ENCODE data around the gene SLC25A10.

GRCh38 chr17:81676906-81677305 is 35.2 kb upstream of the SLC25A10 start:
- TF ChIP-seq POLR2A (IDR thresholded peaks at IDR 0.05) (no peak), CTCF (IDR thresholded peaks at IDR 0.05) (no peak)
